Endothelial cell of umbilical vein (primary cell): ENCODE data around the gene GSTM3. TPM values are rescaled to one million over a fixed set of nuclear protein-coding genes. Genes with fewer than 3 reads are reported as not detected.

Experiments used
- BruUV-seq: library from RNA; stranded (reverse); fragments of 400-500 nt; replicated peaks from 2 replicates; lab custom pipeline; 2021; lab: Mats Ljungman, UMichigan
- CTCF ChIA-PET: fragments of 300-600, 350-600 bp; sonication (Branson Sonifier 250); formaldehyde crosslinking; loops from one replicate; lab custom pipeline; 2021; ENCODE audit warnings: antibody characterized with exemption, inconsistent platforms; lab: Charles Lee
- POLR2A ChIA-PET: fragments of 300-600, 350-600 bp; sonication (Branson Sonifier 250); formaldehyde crosslinking; loops from one replicate; lab custom pipeline; 2021; ENCODE audit warnings: antibody characterized with exemption, inconsistent platforms; lab: Charles Lee
- DNase-seq: peaks from one replicate; pipeline ENCODE4 v3.0.0-alpha.2; 2011; ENCODE audit warnings: low read depth, low spot score
- FAIRE-seq: peaks from 2 replicates; lab custom pipeline; 2011; peaks lifted over from hg19 to GRCh38; lab: Jason Lieb, UNC
- H2AFZ ChIP-seq: 2 replicates; pipeline ENCODE4 v1.6.0; 2012; ENCODE audit warnings: low read depth, low read length, control low read depth, inconsistent platforms
- H3K27ac ChIP-seq: 2 replicates; pipeline ENCODE4 v1.5.1; 2011; ENCODE audit warnings: low read depth, mild to moderate bottlenecking, control low read depth, low read length, moderate library complexity; ENCODE audit not compliant: insufficient read depth
- H3K27me3 ChIP-seq, 2 experiments: 2 replicates each; pipeline versions ENCODE4 v1.6.0 to v1.6.1; 2011; ENCODE audit warnings: low read length in 2 of 2, mixed read lengths in 1 of 2; ENCODE audit not compliant: control insufficient read depth in 2 of 2, insufficient read depth in 2 of 2
- H3K36me3 ChIP-seq, 2 experiments: 2 replicates in 1 of 2; 3 replicates in 1 of 2; pipeline ENCODE4 v1.5.1; 2011; ENCODE audit warnings: low read length in 2 of 2, mild to moderate bottlenecking in 1 of 2, moderate library complexity in 1 of 2; ENCODE audit not compliant: control insufficient read depth in 2 of 2, insufficient read depth in 2 of 2; ENCODE audit errors: extremely low read depth in 1 of 2
- H3K4me1 ChIP-seq: 3 replicates; pipeline ENCODE4 v1.5.1; 2011; ENCODE audit warnings: mild to moderate bottlenecking, low read length; ENCODE audit not compliant: control insufficient read depth, insufficient read depth; ENCODE audit errors: extremely low read depth
- H3K4me2 ChIP-seq: 2 replicates; pipeline ENCODE4 v1.6.1; 2011; ENCODE audit warnings: low read length, control low read depth, mixed read lengths; ENCODE audit not compliant: insufficient read depth
- H3K4me3 ChIP-seq, 3 experiments: fragments of 200-600 bp in 1 of 3; sonication (generic), shearing (Covaris generic) in 1 of 3; replicated peaks in 1 of 3; 2 replicates each; pipeline ENCODE4 v1.5.1; 2011 to 2016; ENCODE audit warnings: control low read depth in 3 of 3, low read length in 3 of 3, mild to moderate bottlenecking in 2 of 3, inconsistent platforms in 1 of 3, low read depth in 1 of 3, moderate library complexity in 1 of 3; ENCODE audit not compliant: insufficient read depth in 1 of 3
- H3K79me2 ChIP-seq: 2 replicates; pipeline ENCODE4 v1.6.0; 2012; ENCODE audit warnings: low read length, inconsistent platforms; ENCODE audit not compliant: control insufficient read depth, insufficient read depth
- H3K9ac ChIP-seq: replicated peaks from 2 replicates; pipeline ENCODE3; 2011; ENCODE audit warnings: low read length, control low read depth; ENCODE audit not compliant: insufficient read depth; ENCODE audit errors: extremely low read depth
- H3K9me1 ChIP-seq: replicated peaks from 3 replicates; pipeline ENCODE4 v1.6.0; 2011; ENCODE audit warnings: mild to moderate bottlenecking, low read length; ENCODE audit not compliant: control insufficient read depth, insufficient read depth; ENCODE audit errors: extremely low read depth
- H3K9me3 ChIP-seq: replicated peaks from 2 replicates; pipeline ENCODE4 v1.5.1; 2012; ENCODE audit warnings: low read length, inconsistent platforms; ENCODE audit not compliant: control insufficient read depth, insufficient read depth
- H4K20me1 ChIP-seq: replicated peaks from 2 replicates; pipeline ENCODE3; 2011; ENCODE audit warnings: mild to moderate bottlenecking, low read length; ENCODE audit not compliant: control insufficient read depth, insufficient read depth; ENCODE audit errors: extremely low read depth
- EZH2 ChIP-seq: IDR thresholded peaks from 2 replicates; pipeline ENCODE4 v1.6.1; 2012; ENCODE audit warnings: borderline replicate concordance, low read depth, mild to moderate bottlenecking, moderate library complexity, low read length, inconsistent platforms; ENCODE audit not compliant: severe bottlenecking
- FOS ChIP-seq: IDR thresholded peaks from 2 replicates; pipeline ENCODE4 v1.6.1; 2011; ENCODE audit warnings: mild to moderate bottlenecking, low read length, moderate library complexity, borderline replicate concordance; ENCODE audit not compliant: insufficient read depth
- GATA2 ChIP-seq: IDR thresholded peaks from 2 replicates; pipeline ENCODE4 v1.7.0; 2011; ENCODE audit warnings: low read depth, mild to moderate bottlenecking, moderate library complexity, mixed read lengths, low read length; ENCODE audit not compliant: insufficient read length, insufficient read depth
- JUN ChIP-seq: IDR thresholded peaks from 2 replicates; pipeline ENCODE4 v1.6.1; 2011; ENCODE audit warnings: borderline replicate concordance, low read depth; ENCODE audit not compliant: insufficient read length, insufficient read depth
- MYC ChIP-seq: IDR thresholded peaks from one replicate; pipeline ENCODE4 v1.6.1; 2011; ENCODE audit warnings: mild to moderate bottlenecking, low read depth, low read length
- POLR2A ChIP-seq: IDR thresholded peaks from 2 replicates; pipeline ENCODE4 v1.6.1; 2012; ENCODE audit warnings: low read depth, mild to moderate bottlenecking, control low read depth, low read length
- POLR2AphosphoS5 ChIP-seq: IDR thresholded peaks from 2 replicates; pipeline ENCODE4 v1.6.1; 2012; ENCODE audit warnings: low read depth, mild to moderate bottlenecking, control low read depth, low read length, moderate library complexity; ENCODE audit not compliant: insufficient read depth
- dilution Hi-C: fragments of 300-500 bp; cut with MboI; formaldehyde crosslinking; loops from one replicate; pipeline ENCODE4 v1.15.0; 2019; ENCODE audit warnings: low sequenced_read_pairs; ENCODE audit not compliant: extremely low pct_ligation_motif_present
- intact Hi-C: fragments of 100-400 bp; cut with micrococcal nuclease; formaldehyde crosslinking; loops from one replicate; pipeline ENCODE4 v1.10.0; 2022
- polyA plus RNA-seq, 4 experiments: library from polyadenylated mRNA; depleted of rRNA in 3 of 4; stranded (reverse) in 3 of 4; unstranded in 1 of 4; fragments of >200 nt; gene quantifications; 2 replicates each; pipeline versions ENCODE4 v1.2.1 to v1.2.3, GENCODE V29; 2011 to 2012; ENCODE audit warnings: missing spikeins in 1 of 4
- total RNA-seq: library from RNA; stranded (reverse); gene quantifications from 2 replicates; pipeline ENCODE4 v1.2.3, GENCODE V29; 2021
- TF ChIP-seq, protein P1 (sequence below): IDR thresholded peaks from 2 replicates; pipeline ENCODE4 v1.6.1; 2011; ENCODE audit not compliant: insufficient read depth, insufficient read length
- TF ChIP-seq, protein P2 (sequence below), 2 donors: IDR thresholded peaks; 1 replicate in 1 of 2; 2 replicates in 1 of 2; pipeline ENCODE4 v1.5.1; 2011; ENCODE audit warnings: low read length in 2 of 2, mild to moderate bottlenecking in 2 of 2, moderate library complexity in 2 of 2, control low read depth in 1 of 2, inconsistent platforms in 1 of 2, low read depth in 1 of 2; ENCODE audit not compliant: insufficient read depth in 1 of 2; ENCODE audit errors: extremely low read depth in 1 of 2

GSTM3 gene
- total and polyA plus RNA-seq, 2 donors (not counting 3 experiments of a cell fraction or from before 2014, with no cell fraction given) = 27.9 to 52.0 TPM

DNA sequence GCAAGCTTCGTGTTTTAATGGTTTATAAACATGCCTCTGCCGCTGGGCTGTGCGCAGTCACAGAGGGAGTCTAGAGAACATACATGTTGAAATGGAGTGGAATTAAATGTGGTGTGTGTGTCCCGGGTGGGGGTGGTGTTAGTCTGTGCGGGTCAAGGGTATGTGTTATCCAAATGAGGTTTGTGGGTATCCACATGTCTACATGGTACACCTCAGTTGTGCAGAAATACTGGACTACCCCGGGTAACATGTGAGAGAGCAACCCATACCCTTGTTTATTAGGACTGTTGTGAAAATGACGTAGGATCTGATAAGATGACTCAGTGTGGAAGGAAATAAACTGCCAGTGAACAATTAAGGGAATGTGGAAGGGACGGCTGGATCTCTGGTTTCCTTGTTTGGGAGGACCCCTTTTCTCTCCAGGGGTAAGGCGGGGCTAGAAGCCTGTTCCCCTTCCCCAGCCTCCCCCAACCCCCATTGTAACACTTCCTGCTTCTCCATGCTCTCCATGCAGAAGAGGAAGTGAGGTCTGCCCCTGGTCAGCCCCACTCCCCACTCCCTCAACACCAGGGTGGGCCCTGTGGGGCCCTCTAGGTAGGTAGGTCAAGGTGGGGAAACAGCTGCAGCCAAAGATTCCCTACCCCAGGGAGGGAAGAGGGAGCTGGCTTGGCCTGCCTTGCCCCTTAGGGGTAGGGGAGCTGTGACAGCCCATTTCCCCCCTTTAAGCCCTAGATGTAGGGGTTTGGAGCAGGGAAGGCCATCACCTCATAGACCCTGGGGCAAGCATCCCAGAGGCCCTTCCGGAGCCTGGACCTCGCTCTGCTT is 22.2 kb upstream of the GSTM3 start:
- peak overlapping the region; percentile 90 for H3K27ac ChIP-seq
- no peaks in the 10 kb centered on the region for H3K9me1 ChIP-seq
- H3K4me1 ChIP-seq = peaks cover 14% of the 10 kb centered on the region
- no peak overlapping the region for H3K4me3 ChIP-seq
- H3K9me3 ChIP-seq = no peaks in the 10 kb centered on the region
- POLR2A ChIA-PET = interaction anchor here (0.6 kb wide), 1 partner anchor 23 kb away, joined by 3 read pairs; no protein-coding TSS in a partner anchor
- FAIRE-seq (peak; percentile 99), DNase-seq (peak; percentile 88)
- H3K4me2 ChIP-seq = peak overlapping the region; percentile 6
- CTCF ChIA-PET = interaction anchor here (0.6 to 1.3 kb wide), 4 partner anchors 22 to 221 kb away, joined by 3 to 4 read pairs (median 3); partner anchors contain the start of genes AHCYL1 and GSTM3
- no peaks in the 10 kb centered on the region for H3K36me3 ChIP-seq
- H2AFZ ChIP-seq = peak overlapping the region; percentile 30
- dilution Hi-C loops (no loop called here), intact Hi-C loops (loop anchor here (2.0 to 10.0 kb wide), 3 partner anchors 22 to 278 kb away; partner anchors contain the start of genes ATXN7L2, GSTM2 and GSTM3)
- no peak overlapping the region for H3K9ac ChIP-seq
- BruUV-seq = TSS peak; percentile 87
- no peaks in the 10 kb centered on the region for H4K20me1 ChIP-seq
- peak; percentile 24 for TF ChIP-seq POLR2A
- TF ChIP-seq, protein P1, sequence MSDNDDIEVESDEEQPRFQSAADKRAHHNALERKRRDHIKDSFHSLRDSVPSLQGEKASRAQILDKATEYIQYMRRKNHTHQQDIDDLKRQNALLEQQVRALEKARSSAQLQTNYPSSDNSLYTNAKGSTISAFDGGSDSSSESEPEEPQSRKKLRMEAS = no peak
- TF ChIP-seq, protein P2, sequence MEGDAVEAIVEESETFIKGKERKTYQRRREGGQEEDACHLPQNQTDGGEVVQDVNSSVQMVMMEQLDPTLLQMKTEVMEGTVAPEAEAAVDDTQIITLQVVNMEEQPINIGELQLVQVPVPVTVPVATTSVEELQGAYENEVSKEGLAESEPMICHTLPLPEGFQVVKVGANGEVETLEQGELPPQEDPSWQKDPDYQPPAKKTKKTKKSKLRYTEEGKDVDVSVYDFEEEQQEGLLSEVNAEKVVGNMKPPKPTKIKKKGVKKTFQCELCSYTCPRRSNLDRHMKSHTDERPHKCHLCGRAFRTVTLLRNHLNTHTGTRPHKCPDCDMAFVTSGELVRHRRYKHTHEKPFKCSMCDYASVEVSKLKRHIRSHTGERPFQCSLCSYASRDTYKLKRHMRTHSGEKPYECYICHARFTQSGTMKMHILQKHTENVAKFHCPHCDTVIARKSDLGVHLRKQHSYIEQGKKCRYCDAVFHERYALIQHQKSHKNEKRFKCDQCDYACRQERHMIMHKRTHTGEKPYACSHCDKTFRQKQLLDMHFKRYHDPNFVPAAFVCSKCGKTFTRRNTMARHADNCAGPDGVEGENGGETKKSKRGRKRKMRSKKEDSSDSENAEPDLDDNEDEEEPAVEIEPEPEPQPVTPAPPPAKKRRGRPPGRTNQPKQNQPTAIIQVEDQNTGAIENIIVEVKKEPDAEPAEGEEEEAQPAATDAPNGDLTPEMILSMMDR (IDR thresholded peaks at IDR 0.05; ENCODE audit: extremely low read depth in 1 of 2, insufficient read depth in 1 of 2, low read depth in 1 of 2, low read length in 2 of 2) = no peak
- TF ChIP-seq POLR2AphosphoS5 = peak; percentile 50
- TF ChIP-seq FOS = peak; percentile 79
- peak; percentile 77 for TF ChIP-seq GATA2
- no peak for TF ChIP-seq MYC
- peak; percentile 93 for TF ChIP-seq JUN
- no peak for TF ChIP-seq EZH2
- H3K27me3 ChIP-seq = no peaks in the 10 kb centered on the region
- H3K79me2 ChIP-seq = no peaks in the 10 kb centered on the region
